A549 (cell line): ENCODE data around the gene LBP. TPM values are rescaled to one million over a fixed set of nuclear protein-coding genes. Genes with fewer than 3 reads are reported as not detected.
"Not testable (repeated sequence)": the region's sequence is repeated elsewhere in the genome, so short reads cannot be mapped to it uniquely, and the experiment has no call there.

ENCODE experiments used
- ATAC-seq, 2 experiments: fragments of 200-7000 bp in 1 of 2; fragments of >200 bp in 1 of 2; cut with Nextera tagmentation in 1 of 2; cut with Tn5 transposase in 1 of 2; 3 replicates each; pipeline versions ENCODE4 v1.8.0 to v1.9.1; 2018 to 2020; ENCODE audit warnings: mild to moderate bottlenecking in 1 of 2, moderate library complexity in 1 of 2
- CTCF ChIA-PET: fragments of 300-600 bp; sonication (Branson Sonifier 250); formaldehyde crosslinking; extraction: SDS; loops from one replicate; lab custom pipeline; 2021; ENCODE audit warnings: antibody characterized with exemption, inconsistent platforms; lab: Yijun Ruan, JAX
- POLR2A ChIA-PET: fragments of 350-600 bp; formaldehyde crosslinking; extraction: SDS; loops from one replicate; lab custom pipeline; 2021; ENCODE audit warnings: antibody characterized with exemption, inconsistent platforms; lab: Yijun Ruan, JAX
- DNase-seq, 2 experiments: peaks; one replicate each; pipeline versions ENCODE4 v3.0.0 to v3.0.0-alpha.2; 2011 to 2016; ENCODE audit warnings: low read depth in 1 of 2, low spot score in 1 of 2
- FAIRE-seq: peaks from 2 replicates; lab custom pipeline; 2011; peaks lifted over from hg19 to GRCh38; lab: Jason Lieb, UNC
- H3K27ac ChIP-seq, 2 experiments: fragments of >200 bp; sonication (Bioruptor Twin); formaldehyde crosslinking; 3 replicates each; pipeline ENCODE4 v1.5.1; 2016 to 2017
- H3K4me1 ChIP-seq: fragments of >200 bp; sonication (Bioruptor Twin); formaldehyde crosslinking; 3 replicates; pipeline ENCODE4 v1.6.1; 2016
- H3K4me2 ChIP-seq: fragments of >200 bp; sonication (Bioruptor Twin); formaldehyde crosslinking; 3 replicates; pipeline ENCODE4 v1.6.1; 2016
- H3K4me3 ChIP-seq: fragments of >200 bp; sonication (Bioruptor Twin); formaldehyde crosslinking; 3 replicates; pipeline ENCODE4 v1.5.1; 2016
- H3K9me3 ChIP-seq: fragments of >200 bp; sonication (Bioruptor Twin); formaldehyde crosslinking; 3 replicates; pipeline ENCODE4 v1.6.1; 2016
- BHLHE40 ChIP-seq: IDR thresholded peaks from 2 replicates; pipeline ENCODE4 v1.6.1; 2012; ENCODE audit warnings: low read depth, low read length, inconsistent platforms
- CBX8 ChIP-seq: fragments of 200-600 bp; sonication (generic); IDR thresholded peaks from 2 replicates; pipeline ENCODE4 v1.6.1; 2016
- CEBPB ChIP-seq, 2 experiments: fragments of >200 bp in 1 of 2; sonication (Bioruptor Twin) in 1 of 2; formaldehyde crosslinking in 1 of 2; IDR thresholded peaks; 2 replicates each; pipeline ENCODE4 v1.6.1; 2012 to 2016
- CHD4 ChIP-seq: fragments of 200-600 bp; sonication (generic); IDR thresholded peaks from 2 replicates; pipeline ENCODE4 v1.6.1; 2016; ENCODE audit warnings: antibody characterized with exemption, mild to moderate bottlenecking, borderline replicate concordance
- EHMT2 ChIP-seq: fragments of 200-600 bp; sonication (generic); IDR thresholded peaks from 2 replicates; pipeline ENCODE4 v1.6.1; 2016; ENCODE audit warnings: antibody characterized with exemption, low read depth, mild to moderate bottlenecking, moderate library complexity
- FOSB ChIP-seq: fragments of 250-450 bp; sonication (Bioruptor Pico); IDR thresholded peaks from 2 replicates; pipeline ENCODE4 v1.5.0; 2020; ENCODE audit warnings: mild to moderate bottlenecking, moderate library complexity
- FOSL2 ChIP-seq, 2 experiments: fragments of 450-650 bp in 1 of 2; fragments of >200 bp in 1 of 2; sonication (Bioruptor Twin) in 1 of 2; formaldehyde crosslinking; IDR thresholded peaks; 2 replicates each; pipeline versions ENCODE4 v1.5.0 to v1.6.1; 2016 to 2020; ENCODE audit warnings: mild to moderate bottlenecking in 1 of 2, moderate library complexity in 1 of 2
- GATA3 ChIP-seq: IDR thresholded peaks from 2 replicates; pipeline ENCODE4 v1.6.1; 2012; ENCODE audit warnings: borderline replicate concordance
- HEYL ChIP-seq: fragments of 250-450 bp; sonication (Bioruptor Pico); IDR thresholded peaks from 2 replicates; pipeline ENCODE4 v1.8.0; 2021; ENCODE audit warnings: mild to moderate bottlenecking, moderate library complexity
- HOXB13 ChIP-seq: fragments of 250-450 bp; sonication (Bioruptor Pico); IDR thresholded peaks from 2 replicates; pipeline ENCODE4 v1.5.0; 2020; ENCODE audit warnings: low read depth, mild to moderate bottlenecking, moderate library complexity
- JUNB ChIP-seq: fragments of >200 bp; sonication (Bioruptor Twin); formaldehyde crosslinking; IDR thresholded peaks from 2 replicates; pipeline ENCODE4 v1.6.1; 2016
- MAFK ChIP-seq: fragments of 450-650 bp; IDR thresholded peaks from 2 replicates; pipeline ENCODE4 v1.6.1; 2014; ENCODE audit not compliant: partially characterized antibody
- MAX ChIP-seq: IDR thresholded peaks from 2 replicates; pipeline ENCODE4 v1.6.1; 2012
- MYC ChIP-seq: IDR thresholded peaks from 2 replicates; pipeline ENCODE4 v1.6.1; 2012; ENCODE audit warnings: mild to moderate bottlenecking, inconsistent platforms, low read length, improper control_type of control experiment, borderline replicate concordance
- NPAS2 ChIP-seq: fragments of 250-450 bp; sonication (Bioruptor Pico); IDR thresholded peaks from 2 replicates; pipeline ENCODE4 v1.8.0; 2022; ENCODE audit warnings: mild to moderate bottlenecking, moderate library complexity, borderline replicate concordance
- PBX3 ChIP-seq: IDR thresholded peaks from 2 replicates; pipeline ENCODE4 v1.6.1; 2012
- POLR2A ChIP-seq: IDR thresholded peaks from 2 replicates; pipeline ENCODE4 v1.6.1; 2012; ENCODE audit warnings: mild to moderate bottlenecking, low read length
- RARB ChIP-seq: fragments of 250-450 bp; sonication (Bioruptor Pico); IDR thresholded peaks from 2 replicates; pipeline ENCODE4 v1.8.0; 2021; ENCODE audit warnings: mild to moderate bottlenecking, moderate library complexity
- TFCP2L1 ChIP-seq: fragments of 250-450 bp; sonication (Bioruptor Pico); IDR thresholded peaks from 2 replicates; pipeline ENCODE4 v1.5.0; 2021; ENCODE audit warnings: mild to moderate bottlenecking
- TP53 ChIP-seq: fragments of 250-450 bp; sonication (Bioruptor Pico); IDR thresholded peaks from 2 replicates; pipeline ENCODE4 v1.5.0; 2021; ENCODE audit warnings: mild to moderate bottlenecking, moderate library complexity
- WGBS: methylation state at CpG from one replicate; pipeline ENCODE4 v1.1.6; 2017; ENCODE audit errors: missing lambda C conversion rate; 5-methylcytosine and 5-hydroxymethylcytosine counted together
- polyA plus RNA-seq, 4 experiments: library from polyadenylated mRNA; depleted of rRNA in 3 of 4; stranded (reverse); fragments of >200 nt; fragmentation: RNase III in 1 of 4; extraction: RNeasy Plus Mini Kit Qiagen cat#74134 plus additional on column Dnase treatment in 1 of 4; gene quantifications; 2 replicates in 3 of 4; 3 replicates in 1 of 4; pipeline ENCODE4 v1.2.3, GENCODE V29; 2011 to 2017
- TF ChIP-seq, protein P1 (sequence below): fragments of >200 bp; sonication (Bioruptor Twin); formaldehyde crosslinking; IDR thresholded peaks from 2 replicates; pipeline ENCODE4 v1.6.1; 2016

The LBP gene
- polyA plus RNA-seq, 2 of the 4 experiments (the other 2 are of a cell fraction), result 1.3 to 2.2 TPM

DNA sequence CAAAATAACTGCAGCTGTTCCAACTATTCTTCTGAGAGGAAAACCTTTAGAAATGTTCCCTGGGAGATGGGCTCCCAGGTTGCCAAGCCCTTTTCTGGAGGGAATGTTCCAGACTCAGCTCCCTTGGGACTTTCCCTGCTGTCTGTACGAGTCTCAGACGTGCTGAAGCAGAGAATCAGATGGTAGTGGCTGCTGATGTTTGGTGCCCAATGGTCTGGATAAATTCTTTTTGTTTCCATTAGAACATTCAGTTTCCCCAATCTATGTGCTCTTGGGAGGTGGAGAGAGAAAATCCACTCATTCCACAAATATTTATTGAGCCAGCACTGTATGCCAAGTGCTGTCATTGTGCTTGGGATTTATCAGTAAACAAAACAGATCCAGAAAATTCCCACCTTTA, 48.9 kb downstream of the LBP start:
- no peak for FAIRE-seq
- 30% methylated on average over 2 of the region's 2 CpGs for WGBS
- H3K27ac ChIP-seq, result no peak overlapping the region
- no peak for DNase-seq
- ChIA-PET POLR2A (no interaction called here), CTCF (interaction anchor here (0.8 to 2.2 kb wide), 3 partner anchors 8 to 336 kb away, joined by 3 to 12 read pairs (median 6); no protein-coding TSS in a partner anchor)
- no peak overlapping the region for H3K4me2 ChIP-seq
- TF ChIP-seq TP53 (CRISPR knock-in tag), result no peak
- no peak for TF ChIP-seq FOSB
- no peak for TF ChIP-seq TFCP2L1 (CRISPR knock-in tag)
- TF ChIP-seq POLR2A, result no peak
- TF ChIP-seq RARB (CRISPR knock-in tag), result no peak
- no peak for TF ChIP-seq HOXB13 (CRISPR knock-in tag)
- H3K4me3 ChIP-seq, result no peak overlapping the region
- no peaks in the 10 kb centered on the region for H3K9me3 ChIP-seq
- no peak for ATAC-seq
- H3K4me1 ChIP-seq, result no peaks in the 10 kb centered on the region

- CTCF ChIA-PET, result interaction anchor here (0.6 to 5.0 kb wide), 2 partner anchors 13 to 838 kb away, joined by 3 to 24 read pairs; no protein-coding TSS in a partner anchor
- ATAC-seq, POLR2A ChIA-PET, FAIRE-seq, H3K4me3 ChIP-seq, H3K4me1 ChIP-seq, H3K9me3 ChIP-seq, H3K27ac ChIP-seq, DNase-seq, H3K4me2 ChIP-seq: not testable (repeated sequence)
- 70% methylated on average over 2 of the region's 2 CpGs for WGBS
These were observed 49.6 kb downstream of the LBP start for GRCh38 chr20:38395751-38396395.

- H3K4me3 ChIP-seq, result no peak overlapping the region
- H3K4me2 ChIP-seq, result no peak overlapping the region
- no peak for DNase-seq
- WGBS, result 95% methylated on average over 5 of the region's 5 CpGs
- no peak overlapping the region for H3K27ac ChIP-seq
- H3K4me1 ChIP-seq, result no peaks in the 10 kb centered on the region
- H3K9me3 ChIP-seq, result 0 out of 3 replicates have a peak, but pooled peaks cover 3% of the 10 kb centered on the region
- ChIA-PET POLR2A (no interaction called here), CTCF (interaction anchor here (0.9 to 2.9 kb wide), 3 partner anchors 7 to 13 kb away, joined by 3 to 6 read pairs (median 3); no protein-coding TSS in a partner anchor)
- ATAC-seq, result peak in 1 of 2 experiments; percentile 41; a peak in 2 of 6 replicates
- TF ChIP-seq MAX (no peak), MAFK (no peak), JUNB (no peak), BHLHE40 (no peak), MYC (no peak), CEBPB (IDR thresholded peaks at IDR 0.05) (no peak), HEYL (CRISPR knock-in tag) (no peak), GATA3 (no peak), CHD4 (no peak), HOXB13 (CRISPR knock-in tag) (no peak), EHMT2 (no peak), NPAS2 (CRISPR knock-in tag) (no peak), FOSL2 (IDR thresholded peaks at IDR 0.05) (no peak), FOSL2 (CRISPR knock-in tag; IDR thresholded peaks at IDR 0.05) (no peak), PBX3 (no peak), CBX8 (no peak)
- TF ChIP-seq, protein P1, sequence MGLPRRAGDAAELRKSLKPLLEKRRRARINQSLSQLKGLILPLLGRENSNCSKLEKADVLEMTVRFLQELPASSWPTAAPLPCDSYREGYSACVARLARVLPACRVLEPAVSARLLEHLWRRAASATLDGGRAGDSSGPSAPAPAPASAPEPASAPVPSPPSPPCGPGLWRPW, result no peak
- no peak for FAIRE-seq
These were observed 55.8 kb downstream of the LBP start for GRCh38 chr20:38402089-38402488.
